ENCODE data around the gene DCAF10.
"Not testable (repeated sequence)": the region's sequence is repeated elsewhere in the genome, so short reads cannot be mapped to it uniquely, and the experiment has no call there.

DCAF10 gene

DNA sequence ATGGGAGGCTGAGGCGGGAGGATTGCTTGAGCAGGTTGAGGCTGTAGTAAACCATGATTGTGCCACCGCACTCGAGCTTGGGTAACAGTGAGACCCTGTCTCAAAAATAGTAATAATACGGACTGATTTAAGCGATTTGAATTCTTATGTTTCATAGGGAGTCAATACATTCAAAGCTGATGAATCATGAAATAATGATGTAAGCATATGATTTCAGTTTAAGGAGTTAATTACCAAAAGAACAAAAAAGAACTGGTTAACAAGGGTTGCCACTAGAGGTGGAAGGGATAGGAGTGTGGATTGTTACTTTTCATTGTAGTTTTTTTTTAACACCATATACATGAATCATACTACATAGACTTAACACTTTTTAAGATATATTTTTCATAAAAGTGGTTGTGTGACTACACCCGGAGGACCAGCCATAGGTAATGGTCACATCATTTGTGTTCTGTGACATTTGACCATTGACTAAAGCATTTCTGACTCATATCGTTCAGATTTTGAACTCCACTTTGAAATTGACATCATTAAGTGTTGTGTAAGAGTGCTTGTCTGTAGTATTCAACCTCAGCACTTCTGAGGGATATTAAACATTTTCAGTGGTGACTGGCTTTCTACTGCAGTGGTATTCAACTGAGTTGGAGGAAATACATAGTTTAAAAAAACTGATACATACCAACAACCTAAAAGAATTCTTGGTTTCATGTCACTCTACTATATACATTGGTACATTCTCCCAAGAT, 40.0 kb upstream of the DCAF10 start:
- TF ChIP-seq, protein P1, sequence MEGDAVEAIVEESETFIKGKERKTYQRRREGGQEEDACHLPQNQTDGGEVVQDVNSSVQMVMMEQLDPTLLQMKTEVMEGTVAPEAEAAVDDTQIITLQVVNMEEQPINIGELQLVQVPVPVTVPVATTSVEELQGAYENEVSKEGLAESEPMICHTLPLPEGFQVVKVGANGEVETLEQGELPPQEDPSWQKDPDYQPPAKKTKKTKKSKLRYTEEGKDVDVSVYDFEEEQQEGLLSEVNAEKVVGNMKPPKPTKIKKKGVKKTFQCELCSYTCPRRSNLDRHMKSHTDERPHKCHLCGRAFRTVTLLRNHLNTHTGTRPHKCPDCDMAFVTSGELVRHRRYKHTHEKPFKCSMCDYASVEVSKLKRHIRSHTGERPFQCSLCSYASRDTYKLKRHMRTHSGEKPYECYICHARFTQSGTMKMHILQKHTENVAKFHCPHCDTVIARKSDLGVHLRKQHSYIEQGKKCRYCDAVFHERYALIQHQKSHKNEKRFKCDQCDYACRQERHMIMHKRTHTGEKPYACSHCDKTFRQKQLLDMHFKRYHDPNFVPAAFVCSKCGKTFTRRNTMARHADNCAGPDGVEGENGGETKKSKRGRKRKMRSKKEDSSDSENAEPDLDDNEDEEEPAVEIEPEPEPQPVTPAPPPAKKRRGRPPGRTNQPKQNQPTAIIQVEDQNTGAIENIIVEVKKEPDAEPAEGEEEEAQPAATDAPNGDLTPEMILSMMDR (IDR thresholded peaks at IDR 0.05; ENCODE audit: insufficient read depth, missing control alignments) = no peak
- no peak for DNase-seq (ENCODE audit: insufficient read length, low spot score)
- FAIRE-seq = no peak

- DNase-seq (ENCODE audit: insufficient read length, low spot score) (no peak), FAIRE-seq (no peak)
- TF ChIP-seq, protein P1 (IDR thresholded peaks at IDR 0.05; ENCODE audit: insufficient read depth, missing control alignments) = no peak
These were observed 39.1 kb upstream of the DCAF10 start for GRCh38 chr9:37761511-37761910.

DNA sequence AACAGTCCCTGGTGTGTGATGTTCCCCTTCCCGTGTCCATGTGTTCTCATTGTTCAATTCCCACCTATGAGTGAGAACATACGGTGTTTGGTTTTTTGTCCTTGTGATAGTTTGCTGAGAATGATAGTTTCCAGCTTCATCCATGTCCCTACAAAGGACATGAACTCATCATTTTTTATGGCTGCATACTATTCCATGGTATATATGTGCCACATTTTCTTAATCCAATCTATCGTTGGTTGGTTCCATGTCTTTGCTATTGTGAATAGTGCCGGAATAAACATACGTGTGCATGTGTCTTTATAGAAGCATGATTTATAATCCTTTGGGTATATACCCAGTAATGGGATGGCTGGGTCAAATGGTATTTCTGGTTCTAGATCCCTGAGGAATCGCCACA, 35.3 kb upstream of the DCAF10 start:
- not testable (repeated sequence) for FAIRE-seq; DNase-seq (ENCODE audit: insufficient read length, low spot score)

- no peak for DNase-seq (ENCODE audit: insufficient read length, low spot score)
- TF ChIP-seq, protein P1 (IDR thresholded peaks at IDR 0.05; ENCODE audit: insufficient read depth, missing control alignments) = no peak
- FAIRE-seq = no peak
These were observed 31.3 kb upstream of the DCAF10 start for GRCh38 chr9:37769306-37769705.

DNA sequence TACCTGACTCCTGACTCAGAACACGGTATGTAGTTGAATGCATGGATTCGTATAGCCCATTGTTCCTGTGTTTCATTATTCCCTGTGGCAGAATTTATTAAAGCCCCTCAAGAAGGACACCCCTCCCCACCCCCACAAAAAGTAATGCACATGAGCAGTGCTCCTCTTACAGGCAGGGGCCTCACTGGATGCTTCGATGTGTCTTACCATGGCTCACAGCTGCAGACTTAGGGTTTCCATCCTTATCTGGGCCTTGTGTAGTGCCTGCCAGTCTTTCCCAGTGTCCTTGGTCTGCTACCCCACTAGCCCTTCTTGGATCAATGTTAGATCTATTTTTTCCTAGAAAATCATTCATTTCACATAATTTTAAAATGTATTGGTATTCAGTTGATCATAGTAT, 30.6 kb upstream of the DCAF10 start:
- FAIRE-seq (no peak), DNase-seq (ENCODE audit: insufficient read length, low spot score) (no peak)
- TF ChIP-seq, protein P1 (IDR thresholded peaks at IDR 0.05; ENCODE audit: insufficient read depth, missing control alignments) = no peak

GRCh38 chr9:37775216-37775919, 25.2 kb upstream of the DCAF10 start:
- DNase-seq (ENCODE audit: insufficient read length, low spot score) (no peak), FAIRE-seq (no peak)
- TF ChIP-seq, protein P1 (IDR thresholded peaks at IDR 0.05; ENCODE audit: insufficient read depth, missing control alignments) = no peak

DNA sequence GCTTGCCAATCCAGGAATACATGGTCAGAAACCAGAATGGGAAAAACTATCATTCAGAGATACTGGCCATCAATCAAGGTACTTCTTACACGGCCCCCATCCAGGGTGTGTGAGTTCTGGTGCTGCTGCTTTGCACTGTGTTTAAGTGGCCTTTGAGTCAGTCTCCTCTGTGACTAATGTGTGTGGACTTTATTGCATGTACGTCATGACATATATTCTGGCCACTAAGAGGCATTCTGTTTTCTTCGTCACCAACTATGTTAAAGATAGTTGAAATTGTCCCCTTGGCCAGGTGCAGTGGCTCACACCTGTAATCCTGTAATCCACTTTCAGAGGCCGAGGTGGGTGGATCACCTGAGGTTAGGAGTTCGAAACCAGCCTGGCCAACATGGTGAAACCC, 24.3 kb upstream of the DCAF10 start:
- DNase-seq (ENCODE audit: insufficient read length, low spot score) (no peak), FAIRE-seq (no peak)
- TF ChIP-seq, protein P1 (IDR thresholded peaks at IDR 0.05; ENCODE audit: insufficient read depth, missing control alignments) = no peak
